Neutrophil (primary cell): Measurements from ENCODE around the gene PRKACA.

Source experiments
- H3K27ac ChIP-seq: fragments of 200-600 bp; sonication (generic); 2 replicates; pipeline ENCODE4 v1.5.1; 2016; ENCODE audit warnings: mild to moderate bottlenecking, moderate library complexity
- H3K27me3 ChIP-seq: fragments of 200-600 bp; sonication (generic); 2 replicates; pipeline ENCODE4 v1.6.0; 2016; ENCODE audit warnings: mild to moderate bottlenecking
- H3K36me3 ChIP-seq: fragments of 200-600 bp; sonication (generic); 2 replicates; pipeline ENCODE4 v1.5.1; 2017
- H3K4me1 ChIP-seq, 2 experiments: fragments of 200-600 bp in 1 of 2; sonication (generic) in 1 of 2; 1 replicate in 1 of 2; 2 replicates in 1 of 2; pipeline versions ENCODE4 v1.5.1 to v1.6.1; 2013 to 2016; ENCODE audit warnings: low read depth in 1 of 2, low read length in 1 of 2, mild to moderate bottlenecking in 1 of 2, moderate library complexity in 1 of 2; ENCODE audit not compliant: control insufficient read depth in 1 of 2, insufficient read depth in 1 of 2
- H3K4me3 ChIP-seq, 2 experiments: fragments of 200-600 bp in 1 of 2; sonication (generic) in 1 of 2; 1 replicate in 1 of 2; 2 replicates in 1 of 2; pipeline ENCODE4 v1.5.1; 2013 to 2016; ENCODE audit warnings: low read depth in 1 of 2, low read length in 1 of 2, mild to moderate bottlenecking in 1 of 2, moderate library complexity in 1 of 2
- H3K9me3 ChIP-seq: fragments of 200-600 bp; sonication (generic); 2 replicates; pipeline ENCODE4 v1.5.1; 2016
- CTCF ChIP-seq: fragments of 200-600 bp; sonication (generic); IDR thresholded peaks from 2 replicates; pipeline ENCODE4 v1.5.1; 2016; ENCODE audit warnings: antibody characterized with exemption

PRKACA gene

GRCh38 chr19:14082675-14082960, 34.9 kb downstream of the PRKACA start:
- H3K9me3 ChIP-seq: no peaks in the 10 kb centered on the region
- no peaks in the 10 kb centered on the region for H3K27me3 ChIP-seq
- H3K4me1 ChIP-seq: peaks cover 44 to 48% of the 10 kb centered on the region in 2 experiments
- H3K36me3 ChIP-seq: no peaks in the 10 kb centered on the region
- no peak overlapping the region for H3K27ac ChIP-seq
- H3K4me3 ChIP-seq: no peak overlapping the region
- no peak for TF ChIP-seq CTCF

- Histone ChIP-seq H3K27me3 (no peaks in the 10 kb centered on the region), H3K4me1 (peaks cover 50 to 54% of the 10 kb centered on the region in 2 experiments), H3K4me3 (peak overlapping the region; percentile 85 to 93), H3K36me3 (no peaks in the 10 kb centered on the region), H3K27ac (peak overlapping the region; percentile 86), H3K9me3 (no peaks in the 10 kb centered on the region)
- TF ChIP-seq CTCF: no peak
Observed at GRCh38 chr19:14081797-14082674, 35.5 kb downstream of the PRKACA start.

GRCh38 chr19:14080887-14081796, 36.4 kb downstream of the PRKACA start:
- Histone ChIP-seq H3K9me3 (no peaks in the 10 kb centered on the region), H3K36me3 (no peaks in the 10 kb centered on the region), H3K27me3 (no peaks in the 10 kb centered on the region), H3K4me3 (peak overlapping the region; percentile 85 to 93), H3K4me1 (peaks cover 59 to 63% of the 10 kb centered on the region in 2 experiments), H3K27ac (peak overlapping the region; percentile 86)
- TF ChIP-seq CTCF: peak; percentile 21

GRCh38 chr19:14078411-14078810, 39.2 kb downstream of the PRKACA start:
- peak overlapping the region in 1 of 2 experiments; percentile 8 for H3K4me3 ChIP-seq
- peak overlapping the region; percentile 86 for H3K27ac ChIP-seq
- no peak for TF ChIP-seq CTCF

GRCh38 chr19:14073925-14074838, 43.4 kb downstream of the PRKACA start:
- Histone ChIP-seq H3K4me1 (peaks cover 65 to 67% of the 10 kb centered on the region in 2 experiments), H3K27me3 (peaks cover 24% of the 10 kb centered on the region), H3K9me3 (no peaks in the 10 kb centered on the region), H3K4me3 (peak overlapping the region; percentile 89 to 97), H3K36me3 (no peaks in the 10 kb centered on the region), H3K27ac (peak overlapping the region; percentile 86)
- no peak for TF ChIP-seq CTCF

More at GRCh38 chr19:14078411-14078810, 39.2 kb downstream of the PRKACA start:
- no peaks in the 10 kb centered on the region for H3K9me3 ChIP-seq
- H3K27me3 ChIP-seq: no peaks in the 10 kb centered on the region
- peaks cover 78 to 79% of the 10 kb centered on the region in 2 experiments for H3K4me1 ChIP-seq
- H3K36me3 ChIP-seq: no peaks in the 10 kb centered on the region
